Measurements from ENCODE around the gene GRK2. TPM values are rescaled to one million over a fixed set of nuclear protein-coding genes. Genes with fewer than 3 reads are reported as not detected.

GRK2 gene
- total RNA-seq, 4 donors from 2014 or later, result 40.2 to 79.8 (median 68.4) TPM

DNA sequence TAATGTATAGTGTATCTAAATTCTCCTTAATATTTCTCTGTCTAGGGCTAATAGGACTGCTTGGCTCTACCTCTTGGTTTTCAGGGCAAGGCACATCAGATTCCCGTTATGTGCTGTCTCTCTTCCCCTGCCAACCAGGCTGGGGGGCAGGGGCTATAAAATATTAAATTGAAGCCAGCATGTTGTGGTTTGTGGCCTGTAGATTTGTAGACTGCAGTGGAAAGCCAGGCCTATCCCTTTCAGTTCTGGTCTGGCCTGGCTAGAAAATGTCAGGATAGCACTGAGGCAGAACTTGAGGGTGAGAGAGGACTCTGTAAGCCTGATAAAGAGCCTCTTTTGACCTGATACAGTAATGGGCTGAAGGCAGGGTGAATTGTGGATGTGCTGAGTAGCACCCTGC, 14.4 kb upstream of the GRK2 start:
- no peak for ATAC-seq

GRCh38 chr11:67252831-67253239, 13.4 kb upstream of the GRK2 start:
- H3K9me3 ChIP-seq, result no peaks in the 10 kb centered on the region
- intact Hi-C loops (cut with DNase I; ENCODE audit: low total_unique reads), result no loop called here
- peaks cover 0 to 93% of the 10 kb centered on the region in 2 donors for H3K36me3 ChIP-seq
- H3K27me3 ChIP-seq, result no peaks in the 10 kb centered on the region
- TF ChIP-seq CTCF (IDR thresholded peaks at IDR 0.05 in 4 of 5, conservative IDR thresholded peaks at IDR 0.05 in 1 of 5) (no peak), POLR2A (IDR thresholded peaks at IDR 0.05) (no peak)
- DNase-seq, result peak in 1 of 2 donors; percentile 47
- in situ Hi-C loops (cut with MboI; ENCODE audit: low sequenced_read_pairs in 4 of 4), result no loop called here
- H3K4me1 ChIP-seq, result peaks cover 9 to 14% of the 10 kb centered on the region in 2 donors
- no peak for ATAC-seq
- no peak overlapping the region for H3K4me3 ChIP-seq
- H3K27ac ChIP-seq, result peak overlapping the region in 1 of 4 donors; percentile 6

More for the DNA sequence above, 14.4 kb upstream of the GRK2 start:
- no peak overlapping the region for H3K4me3 ChIP-seq
- no peaks in the 10 kb centered on the region for H3K9me3 ChIP-seq
- peak overlapping the region in 2 of 4 donors; percentile 6 to 26 for H3K27ac ChIP-seq
- intact Hi-C loops (cut with DNase I; ENCODE audit: low total_unique reads), result no loop called here
- peaks cover 0 to 98% of the 10 kb centered on the region in 2 donors for H3K36me3 ChIP-seq
- no peak for TF ChIP-seq CTCF (IDR thresholded peaks at IDR 0.05 in 4 of 5, conservative IDR thresholded peaks at IDR 0.05 in 1 of 5)
- no peak for TF ChIP-seq POLR2A (IDR thresholded peaks at IDR 0.05)
- peaks cover 9 to 18% of the 10 kb centered on the region in 2 donors for H3K4me1 ChIP-seq
- in situ Hi-C loops (cut with MboI; ENCODE audit: low sequenced_read_pairs in 4 of 4), result no loop called here
- no peak for DNase-seq
- H3K27me3 ChIP-seq, result no peaks in the 10 kb centered on the region

DNA sequence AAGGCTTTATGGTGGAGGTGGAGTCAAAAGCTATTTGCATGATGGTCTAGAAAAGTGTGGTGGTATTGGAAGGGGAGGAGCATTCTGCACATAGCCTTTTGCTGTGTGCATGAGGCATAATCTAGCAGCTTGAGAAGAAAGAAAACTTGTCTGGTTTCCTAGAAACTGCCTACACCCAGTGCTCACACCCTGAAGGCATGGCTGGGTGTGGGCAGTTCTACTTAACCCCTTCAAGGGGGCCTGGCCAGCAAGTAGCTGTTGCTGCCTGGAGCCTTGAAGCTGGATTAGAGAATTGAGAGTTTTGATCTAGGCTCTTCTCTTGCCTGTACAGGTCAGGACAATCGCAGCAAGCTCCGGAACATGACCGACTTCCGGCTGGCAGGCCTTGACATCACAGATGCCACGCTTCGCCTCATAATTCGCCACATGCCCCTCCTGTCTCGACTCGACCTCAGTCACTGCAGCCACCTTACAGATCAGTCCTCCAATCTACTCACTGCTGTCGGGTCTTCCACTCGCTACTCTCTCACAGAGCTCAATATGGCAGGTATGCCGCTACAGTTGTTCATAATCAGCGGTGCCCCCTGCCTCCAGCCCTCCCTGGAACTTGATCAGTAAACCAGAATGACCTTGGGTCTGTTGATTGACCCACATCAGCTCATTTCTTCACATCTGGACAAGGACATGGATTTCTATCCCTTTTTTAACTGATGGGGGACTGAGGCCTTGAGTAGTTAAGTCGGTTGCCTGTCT, 12.2 kb upstream of the GRK2 start:
- Histone ChIP-seq H3K36me3 (peaks cover 0 to 81% of the 10 kb centered on the region in 2 donors), H3K9me3 (no peaks in the 10 kb centered on the region), H3K4me3 (no peak overlapping the region), H3K27me3 (no peaks in the 10 kb centered on the region), H3K4me1 (peaks cover 0 to 2% of the 10 kb centered on the region in 2 donors), H3K27ac (no peak overlapping the region)
- TF ChIP-seq POLR2A (IDR thresholded peaks at IDR 0.05) (no peak), CTCF (IDR thresholded peaks at IDR 0.05 in 4 of 5, conservative IDR thresholded peaks at IDR 0.05 in 1 of 5) (no peak)
- in situ Hi-C loops (cut with MboI; ENCODE audit: low sequenced_read_pairs in 4 of 4) (no loop called here), intact Hi-C loops (cut with DNase I; ENCODE audit: low total_unique reads) (no loop called here)
- DNase-seq, result peak in 1 of 2 donors; percentile 9
- ATAC-seq, result no peak

DNA sequence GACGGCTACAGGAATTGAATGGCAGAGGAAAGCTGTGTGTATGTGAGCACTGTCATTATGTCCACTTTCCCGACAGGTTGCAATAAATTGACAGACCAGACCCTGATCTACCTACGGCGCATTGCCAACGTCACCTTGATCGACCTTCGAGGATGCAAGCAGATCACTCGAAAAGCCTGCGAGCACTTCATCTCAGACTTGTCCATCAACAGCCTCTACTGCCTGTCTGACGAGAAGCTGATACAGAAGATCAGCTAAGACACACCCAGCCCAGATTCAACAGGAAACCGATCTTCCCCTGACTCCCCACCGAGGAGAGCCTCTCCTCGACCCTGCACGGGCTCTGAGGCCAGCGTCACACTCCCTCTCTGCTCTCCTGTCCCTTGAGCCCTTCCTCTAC, 11.5 kb upstream of the GRK2 start:
- ATAC-seq (no peak), DNase-seq (no peak)
- TF ChIP-seq POLR2A (IDR thresholded peaks at IDR 0.05) (no peak), CTCF (IDR thresholded peaks at IDR 0.05 in 4 of 5, conservative IDR thresholded peaks at IDR 0.05 in 1 of 5) (no peak)
- no peak overlapping the region for H3K4me3 ChIP-seq
- H3K27me3 ChIP-seq, result no peaks in the 10 kb centered on the region
- intact Hi-C loops (cut with DNase I; ENCODE audit: low total_unique reads) (no loop called here), in situ Hi-C loops (cut with MboI; ENCODE audit: low sequenced_read_pairs in 4 of 4) (no loop called here)
- no peaks in the 10 kb centered on the region for H3K9me3 ChIP-seq
- peaks cover 0 to 74% of the 10 kb centered on the region in 2 donors for H3K36me3 ChIP-seq
- H3K27ac ChIP-seq, result no peak overlapping the region
- no peaks in the 10 kb centered on the region for H3K4me1 ChIP-seq

Measured in gastrocnemius medialis (tissue), 4 donors.